ENCODE results near the gene MANEAL.

The MANEAL gene

DNA sequence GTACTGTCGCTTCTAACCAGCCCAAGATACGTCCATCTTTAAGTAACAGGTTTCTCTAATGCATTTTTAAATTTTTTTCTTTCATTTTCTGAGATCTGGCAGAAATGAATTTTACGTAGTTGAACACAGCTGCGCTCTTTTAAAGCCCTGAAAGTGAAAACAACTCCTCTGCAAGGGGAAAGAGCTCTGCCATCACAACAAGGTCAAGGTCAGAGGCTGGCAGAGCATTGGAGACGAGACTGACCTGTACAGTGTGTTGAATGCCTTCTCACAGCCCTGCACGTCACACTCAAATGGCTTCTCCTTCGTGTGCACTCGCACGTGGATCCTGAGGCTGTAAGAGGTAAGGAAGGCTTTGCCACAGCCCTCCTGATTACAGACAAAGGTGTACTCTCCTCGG lies 46.0 kb downstream of the MANEAL start:
- H3K4me1 ChIP-seq (ENCODE audit: control insufficient read depth in 1 of 2, insufficient read depth in 2 of 2, low read length in 2 of 2): no peaks in the 10 kb centered on the region
- peaks cover 38 to 55% of the 10 kb centered on the region in 2 donors for H3K36me3 ChIP-seq (ENCODE audit: control insufficient read depth in 1 of 2, insufficient read depth in 2 of 2, low read length in 2 of 2)
- H3K4me3 ChIP-seq (ENCODE audit: low read depth in 1 of 2, low read length in 2 of 2): no peak overlapping the region
- no peaks in the 10 kb centered on the region for H3K27me3 ChIP-seq (ENCODE audit: low read depth, low read length)
- H3K27ac ChIP-seq (ENCODE audit: low read length): no peak overlapping the region
- no peaks in the 10 kb centered on the region for H3K9me3 ChIP-seq (ENCODE audit: control insufficient read depth in 1 of 2, low read length in 2 of 2)

- Histone ChIP-seq H3K4me3 (ENCODE audit: low read depth in 1 of 2, low read length in 2 of 2) (no peak overlapping the region), H3K9me3 (ENCODE audit: control insufficient read depth in 1 of 2, low read length in 2 of 2) (no peaks in the 10 kb centered on the region), H3K4me1 (ENCODE audit: control insufficient read depth in 1 of 2, insufficient read depth in 2 of 2, low read length in 2 of 2) (no peaks in the 10 kb centered on the region), H3K27ac (ENCODE audit: low read length) (no peak overlapping the region), H3K36me3 (ENCODE audit: control insufficient read depth in 1 of 2, insufficient read depth in 2 of 2, low read length in 2 of 2) (peaks cover 29 to 46% of the 10 kb centered on the region in 2 donors), H3K27me3 (ENCODE audit: low read depth, low read length) (no peaks in the 10 kb centered on the region)
Measured at GRCh38 chr1:37840711-37841110, 47.1 kb downstream of the MANEAL start.

DNA sequence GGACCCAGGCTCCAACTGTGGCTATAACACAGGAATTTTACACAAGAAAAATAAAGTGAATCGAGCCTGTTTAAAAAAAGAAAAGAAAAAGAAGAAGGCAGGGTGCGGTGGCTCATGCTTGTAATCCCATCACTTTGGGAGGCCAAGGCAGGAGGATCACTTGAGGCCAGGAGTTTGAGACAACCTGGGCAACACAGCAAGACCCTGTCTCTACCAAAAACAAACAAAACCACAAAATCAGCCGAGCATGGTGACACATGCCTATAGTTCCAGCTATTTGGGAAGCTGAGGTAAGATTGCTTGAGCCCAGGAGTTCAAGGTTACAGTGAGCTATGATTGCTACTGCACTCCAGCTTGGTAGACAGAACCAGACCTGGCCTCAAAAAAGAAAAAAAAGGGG lies 48.0 kb downstream of the MANEAL start:
- Histone ChIP-seq H3K27me3 (ENCODE audit: low read depth, low read length) (no peaks in the 10 kb centered on the region), H3K27ac (ENCODE audit: low read length) (no peak overlapping the region), H3K4me3 (ENCODE audit: low read depth in 1 of 2, low read length in 2 of 2) (no peak overlapping the region), H3K36me3 (ENCODE audit: control insufficient read depth in 1 of 2, insufficient read depth in 2 of 2, low read length in 2 of 2) (peaks cover 25 to 44% of the 10 kb centered on the region in 2 donors), H3K4me1 (ENCODE audit: control insufficient read depth in 1 of 2, insufficient read depth in 2 of 2, low read length in 2 of 2) (peaks cover 0 to 5% of the 10 kb centered on the region in 2 donors), H3K9me3 (ENCODE audit: control insufficient read depth in 1 of 2, low read length in 2 of 2) (no peaks in the 10 kb centered on the region)

GRCh38 chr1:37844536-37844935 lies 50.9 kb downstream of the MANEAL start:
- Histone ChIP-seq H3K4me1 (ENCODE audit: control insufficient read depth in 1 of 2, insufficient read depth in 2 of 2, low read length in 2 of 2) (peaks cover 3 to 14% of the 10 kb centered on the region in 2 donors), H3K9me3 (ENCODE audit: control insufficient read depth in 1 of 2, low read length in 2 of 2) (no peaks in the 10 kb centered on the region), H3K4me3 (ENCODE audit: low read depth in 1 of 2, low read length in 2 of 2) (no peak overlapping the region), H3K36me3 (ENCODE audit: control insufficient read depth in 1 of 2, insufficient read depth in 2 of 2, low read length in 2 of 2) (peaks cover 10 to 25% of the 10 kb centered on the region in 2 donors), H3K27me3 (ENCODE audit: low read depth, low read length) (no peaks in the 10 kb centered on the region), H3K27ac (ENCODE audit: low read length) (no peak overlapping the region)

GRCh38 chr1:37845049-37845646 lies 51.5 kb downstream of the MANEAL start:
- H3K27ac ChIP-seq (ENCODE audit: low read length): no peak overlapping the region
- peaks cover 3 to 14% of the 10 kb centered on the region in 2 donors for H3K4me1 ChIP-seq (ENCODE audit: control insufficient read depth in 1 of 2, insufficient read depth in 2 of 2, low read length in 2 of 2)
- H3K27me3 ChIP-seq (ENCODE audit: low read depth, low read length): no peaks in the 10 kb centered on the region

DNA sequence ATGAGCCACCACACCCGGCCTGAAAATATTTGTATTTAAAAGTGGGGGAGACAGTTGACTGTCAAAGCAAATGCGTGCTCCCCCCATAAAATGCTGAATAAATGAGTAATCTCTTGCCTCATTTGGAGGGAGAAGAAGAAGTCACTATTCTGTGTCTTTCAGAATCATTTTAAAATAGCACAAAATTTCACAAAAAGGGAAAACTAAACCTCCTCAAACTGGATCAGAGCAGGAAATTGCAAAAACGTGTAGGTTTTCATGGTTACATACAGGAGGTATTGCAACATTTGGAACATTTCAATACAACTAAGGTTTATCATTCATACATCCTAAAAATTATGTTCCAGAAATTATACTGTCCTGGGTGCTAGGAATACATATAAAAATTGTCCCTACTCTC lies 52.1 kb downstream of the MANEAL start:
- Histone ChIP-seq H3K4me1 (ENCODE audit: control insufficient read depth in 1 of 2, insufficient read depth in 2 of 2, low read length in 2 of 2) (peaks cover 4 to 18% of the 10 kb centered on the region in 2 donors), H3K9me3 (ENCODE audit: control insufficient read depth in 1 of 2, low read length in 2 of 2) (no peaks in the 10 kb centered on the region), H3K27ac (ENCODE audit: low read length) (no peak overlapping the region), H3K4me3 (ENCODE audit: low read depth in 1 of 2, low read length in 2 of 2) (no peak overlapping the region), H3K27me3 (ENCODE audit: low read depth, low read length) (no peaks in the 10 kb centered on the region), H3K36me3 (ENCODE audit: control insufficient read depth in 1 of 2, insufficient read depth in 2 of 2, low read length in 2 of 2) (peaks cover 0 to 12% of the 10 kb centered on the region in 2 donors)

More at GRCh38 chr1:37845049-37845646, 51.5 kb downstream of the MANEAL start:
- Histone ChIP-seq H3K4me3 (ENCODE audit: low read depth in 1 of 2, low read length in 2 of 2) (no peak overlapping the region), H3K9me3 (ENCODE audit: control insufficient read depth in 1 of 2, low read length in 2 of 2) (no peaks in the 10 kb centered on the region), H3K36me3 (ENCODE audit: control insufficient read depth in 1 of 2, insufficient read depth in 2 of 2, low read length in 2 of 2) (peaks cover 6 to 19% of the 10 kb centered on the region in 2 donors)

DNA sequence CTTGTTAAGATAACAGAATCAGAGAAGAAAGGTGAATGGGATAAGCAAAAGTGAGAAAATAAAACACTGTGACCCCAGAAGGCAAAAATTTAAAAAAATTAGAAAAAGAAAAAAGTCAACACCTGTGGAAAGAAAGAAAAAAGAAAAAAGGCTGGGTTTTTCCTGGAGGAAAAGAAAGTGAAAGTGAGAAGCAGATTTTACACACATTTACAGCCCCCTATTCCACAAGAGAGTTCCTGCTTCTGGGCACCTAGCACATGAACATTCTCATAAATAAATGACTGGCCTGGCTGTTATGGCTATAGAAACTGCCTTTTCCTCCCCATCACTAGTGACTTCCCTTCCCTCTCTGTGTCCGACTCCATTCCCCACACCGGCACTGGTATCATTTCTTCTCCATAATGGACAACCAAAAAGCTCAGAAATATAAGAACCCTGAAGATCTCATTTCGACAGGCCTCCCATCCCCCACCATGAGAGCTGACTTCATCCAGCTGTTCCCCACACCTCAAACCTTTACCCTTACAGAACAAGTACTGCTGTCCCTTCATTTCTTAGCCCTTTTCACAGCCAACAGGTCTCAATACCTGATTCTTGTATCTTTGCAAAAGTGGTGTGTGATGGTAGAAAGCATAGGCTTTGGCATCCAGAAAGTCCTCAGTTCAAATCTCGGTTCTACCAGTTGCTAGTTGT lies 53.1 kb downstream of the MANEAL start:
- peaks cover 0 to 8% of the 10 kb centered on the region in 2 donors for H3K36me3 ChIP-seq (ENCODE audit: control insufficient read depth in 1 of 2, insufficient read depth in 2 of 2, low read length in 2 of 2)
- peak overlapping the region; percentile 48 for H3K27ac ChIP-seq (ENCODE audit: low read length)
- no peaks in the 10 kb centered on the region for H3K27me3 ChIP-seq (ENCODE audit: low read depth, low read length)
- H3K4me3 ChIP-seq (ENCODE audit: low read depth in 1 of 2, low read length in 2 of 2): peak overlapping the region in 1 of 2 donors; percentile 30
- H3K9me3 ChIP-seq (ENCODE audit: control insufficient read depth in 1 of 2, low read length in 2 of 2): no peaks in the 10 kb centered on the region
- peaks cover 12 to 22% of the 10 kb centered on the region in 2 donors for H3K4me1 ChIP-seq (ENCODE audit: control insufficient read depth in 1 of 2, insufficient read depth in 2 of 2, low read length in 2 of 2)

DNA sequence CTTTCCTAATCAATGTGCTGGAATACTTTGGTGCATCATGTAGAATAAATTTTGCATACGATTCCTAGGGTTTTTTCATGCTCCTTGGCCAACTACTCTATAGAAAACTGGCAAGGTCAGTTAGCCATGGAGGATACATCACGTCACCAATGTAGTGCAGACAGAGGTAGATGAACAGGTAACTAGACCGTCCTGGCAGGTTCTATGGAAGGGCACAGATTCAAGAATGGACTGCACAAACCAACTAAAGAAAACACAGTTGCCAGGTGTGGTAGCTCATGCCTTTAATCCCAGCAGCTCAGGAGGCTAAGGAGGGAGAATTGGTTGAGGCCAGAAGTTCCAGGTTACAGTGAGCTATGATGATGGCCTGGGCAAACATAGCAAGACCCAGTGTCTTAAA lies 55.8 kb downstream of the MANEAL start:
- H3K4me3 ChIP-seq (ENCODE audit: low read depth in 1 of 2, low read length in 2 of 2): no peak overlapping the region
- H3K27ac ChIP-seq (ENCODE audit: low read length): no peak overlapping the region
- H3K36me3 ChIP-seq (ENCODE audit: control insufficient read depth in 1 of 2, insufficient read depth in 2 of 2, low read length in 2 of 2): peaks cover 5 to 8% of the 10 kb centered on the region in 2 donors
- H3K4me1 ChIP-seq (ENCODE audit: control insufficient read depth in 1 of 2, insufficient read depth in 2 of 2, low read length in 2 of 2): peaks cover 12 to 26% of the 10 kb centered on the region in 2 donors
- no peaks in the 10 kb centered on the region for H3K27me3 ChIP-seq (ENCODE audit: low read depth, low read length)
- H3K9me3 ChIP-seq (ENCODE audit: control insufficient read depth in 1 of 2, low read length in 2 of 2): no peaks in the 10 kb centered on the region

GRCh38 chr1:37850352-37850955 lies 56.8 kb downstream of the MANEAL start:
- Histone ChIP-seq H3K4me3 (ENCODE audit: low read depth in 1 of 2, low read length in 2 of 2) (no peak overlapping the region), H3K9me3 (ENCODE audit: control insufficient read depth in 1 of 2, low read length in 2 of 2) (no peaks in the 10 kb centered on the region), H3K27ac (ENCODE audit: low read length) (no peak overlapping the region), H3K4me1 (ENCODE audit: control insufficient read depth in 1 of 2, insufficient read depth in 2 of 2, low read length in 2 of 2) (peaks cover 12 to 29% of the 10 kb centered on the region in 2 donors), H3K36me3 (ENCODE audit: control insufficient read depth in 1 of 2, insufficient read depth in 2 of 2, low read length in 2 of 2) (peaks cover 5 to 14% of the 10 kb centered on the region in 2 donors), H3K27me3 (ENCODE audit: low read depth, low read length) (no peaks in the 10 kb centered on the region)
